Calu3 (cell line): ENCODE results near the gene SYNM. TPM values are rescaled to one million over a fixed set of nuclear protein-coding genes. Genes with fewer than 3 reads are reported as not detected.

Experiments used
- BruUV-seq: library from RNA; stranded (reverse); fragments of 400-500 nt; replicated peaks from 2 replicates; lab custom pipeline; 2021; lab: Mats Ljungman, UMichigan
- CTCF ChIA-PET: fragments of 300-600 bp; sonication (Branson Sonifier 250); formaldehyde crosslinking; loops from one replicate; lab custom pipeline; 2022; ENCODE audit warnings: antibody characterized with exemption; lab: Charles Lee
- DNase-seq: peaks from one replicate; pipeline ENCODE4 v3.0.0; 2022
- H3K27ac Mint-ChIP-seq: one replicate; pipeline ENCODE4 v1.8.0; 2022; ENCODE audit warnings: mixed read lengths; ENCODE audit not compliant: unreplicated experiment
- H3K27me3 Mint-ChIP-seq: one replicate; pipeline ENCODE4 v1.8.0; 2022; ENCODE audit warnings: mixed read lengths; ENCODE audit not compliant: unreplicated experiment
- H3K36me3 Mint-ChIP-seq: one replicate; pipeline ENCODE4 v1.8.0; 2022; ENCODE audit warnings: mild to moderate bottlenecking, moderate library complexity, mixed read lengths; ENCODE audit not compliant: insufficient read depth, unreplicated experiment
- H3K4me1 Mint-ChIP-seq: one replicate; pipeline ENCODE4 v1.8.0; 2022; ENCODE audit warnings: mild to moderate bottlenecking, low read depth, mixed read lengths; ENCODE audit not compliant: unreplicated experiment
- H3K4me3 Mint-ChIP-seq: one replicate; pipeline ENCODE4 v1.8.0; 2022; ENCODE audit warnings: mild to moderate bottlenecking, low read depth, moderate library complexity, mixed read lengths; ENCODE audit not compliant: unreplicated experiment
- H3K9me3 Mint-ChIP-seq: one replicate; pipeline ENCODE4 v1.8.0; 2022; ENCODE audit warnings: low read depth, mixed read lengths; ENCODE audit not compliant: unreplicated experiment
- CTCF ChIP-seq: fragments of 200-600 bp; IDR thresholded peaks from one replicate; pipeline ENCODE4 v1.8.0; 2022; ENCODE audit warnings: antibody characterized with exemption; ENCODE audit not compliant: unreplicated experiment
- intact Hi-C: fragments of 100-400 bp; cut with micrococcal nuclease; formaldehyde crosslinking; loops from one replicate; pipeline ENCODE4 v1.10.0; 2022; ENCODE audit not compliant: unreplicated experiment
- total RNA-seq: library from RNA; stranded (reverse); gene quantifications from 2 replicates; pipeline ENCODE4 v1.2.3, GENCODE V29; 2022

Gene SYNM
- total RNA-seq, 1 experiment from 2014 or later = 7.8 TPM

GRCh38 chr15:99168601-99169580 is 64.0 kb downstream of the SYNM start:
- no peak for DNase-seq
- Mint-ChIP-seq H3K27ac (no peak overlapping the region), H3K27me3 (no peaks in the 10 kb centered on the region), H3K4me3 (no peak overlapping the region), H3K36me3 (no peaks in the 10 kb centered on the region), H3K4me1 (no peaks in the 10 kb centered on the region), H3K9me3 (no peaks in the 10 kb centered on the region)
- intact Hi-C loops = no loop called here
- no peak for TF ChIP-seq CTCF
- CTCF ChIA-PET = no interaction called here
- no TSS peak for BruUV-seq

GRCh38 chr15:99169769-99170311 is 65.0 kb downstream of the SYNM start:
- H3K27me3 Mint-ChIP-seq = no peaks in the 10 kb centered on the region

GRCh38 chr15:99170476-99171065 is 65.7 kb downstream of the SYNM start:
- H3K4me3 Mint-ChIP-seq = no peak overlapping the region
- no peaks in the 10 kb centered on the region for H3K9me3 Mint-ChIP-seq
- CTCF ChIA-PET = interaction anchor here (0.6 kb wide), 1 partner anchor 653 kb away, joined by 9 read pairs; no protein-coding TSS in a partner anchor
- no peaks in the 10 kb centered on the region for H3K27me3 Mint-ChIP-seq
- H3K27ac Mint-ChIP-seq = no peak overlapping the region
- intact Hi-C loops = no loop called here
- no peaks in the 10 kb centered on the region for H3K4me1 Mint-ChIP-seq
- H3K36me3 Mint-ChIP-seq = no peaks in the 10 kb centered on the region
- no peak for DNase-seq
- TF ChIP-seq CTCF = no peak
- BruUV-seq = no TSS peak

More at GRCh38 chr15:99169769-99170311, 65.0 kb downstream of the SYNM start:
- no peaks in the 10 kb centered on the region for H3K4me1 Mint-ChIP-seq
- BruUV-seq = no TSS peak
- intact Hi-C loops = no loop called here
- no peak overlapping the region for H3K27ac Mint-ChIP-seq
- CTCF ChIA-PET = no interaction called here
- no peak overlapping the region for H3K4me3 Mint-ChIP-seq
- no peaks in the 10 kb centered on the region for H3K36me3 Mint-ChIP-seq
- no peak for TF ChIP-seq CTCF
- H3K9me3 Mint-ChIP-seq = no peaks in the 10 kb centered on the region
- DNase-seq = no peak

GRCh38 chr15:99172171-99172570 is 67.3 kb downstream of the SYNM start:
- H3K4me3 Mint-ChIP-seq = no peak overlapping the region
- intact Hi-C loops = no loop called here
- CTCF ChIA-PET = interaction anchor here (0.7 kb wide), 1 partner anchor 81 kb away, joined by 7 read pairs; no protein-coding TSS in a partner anchor
- TF ChIP-seq CTCF = no peak
- no peaks in the 10 kb centered on the region for H3K27me3 Mint-ChIP-seq
- H3K27ac Mint-ChIP-seq = no peak overlapping the region
- H3K4me1 Mint-ChIP-seq = no peaks in the 10 kb centered on the region
- no peak for DNase-seq
- BruUV-seq = no TSS peak
- H3K9me3 Mint-ChIP-seq = no peaks in the 10 kb centered on the region
- no peaks in the 10 kb centered on the region for H3K36me3 Mint-ChIP-seq
